Measurements from ENCODE around the gene ARIH2.

Gene ARIH2

DNA sequence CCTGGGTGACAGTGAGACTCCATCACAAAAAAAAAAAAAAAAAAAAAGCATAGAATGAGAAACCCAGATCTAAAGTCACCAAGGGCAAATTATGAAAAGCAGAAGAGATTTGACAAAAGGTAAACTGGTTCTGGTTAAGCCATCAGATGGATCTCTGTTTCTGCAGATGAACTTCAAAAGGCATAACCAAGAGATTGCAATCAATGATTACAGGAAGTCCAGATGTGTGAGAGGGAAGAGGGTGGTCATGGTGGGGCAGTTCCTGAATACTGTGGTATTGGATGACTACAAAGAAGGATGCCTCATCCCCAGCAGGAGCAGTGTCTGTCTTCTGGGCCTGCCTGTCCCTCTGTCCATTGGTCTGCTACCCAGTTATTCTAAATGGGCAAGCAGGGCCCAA, 75.2 kb downstream of the ARIH2 start:
- no peak overlapping the region for H3K4me2 ChIP-seq (ENCODE audit: low read depth, low read length, poor library complexity, severe bottlenecking)
- H3K27me3 ChIP-seq (ENCODE audit: low read length) = no peaks in the 10 kb centered on the region
- no peak overlapping the region for H3K27ac ChIP-seq (ENCODE audit: low read depth, low read length)
- no peak overlapping the region for H3K4me3 ChIP-seq (ENCODE audit: insufficient read depth, low read length, poor library complexity, severe bottlenecking)
- H2AFZ ChIP-seq (ENCODE audit: low read depth, low read length, severe bottlenecking) = no peak overlapping the region
- TF ChIP-seq EZH2phosphoT487 (conservative IDR thresholded peaks at IDR 0.05; ENCODE audit: low read length) = no peak
- TF ChIP-seq, protein P1, sequence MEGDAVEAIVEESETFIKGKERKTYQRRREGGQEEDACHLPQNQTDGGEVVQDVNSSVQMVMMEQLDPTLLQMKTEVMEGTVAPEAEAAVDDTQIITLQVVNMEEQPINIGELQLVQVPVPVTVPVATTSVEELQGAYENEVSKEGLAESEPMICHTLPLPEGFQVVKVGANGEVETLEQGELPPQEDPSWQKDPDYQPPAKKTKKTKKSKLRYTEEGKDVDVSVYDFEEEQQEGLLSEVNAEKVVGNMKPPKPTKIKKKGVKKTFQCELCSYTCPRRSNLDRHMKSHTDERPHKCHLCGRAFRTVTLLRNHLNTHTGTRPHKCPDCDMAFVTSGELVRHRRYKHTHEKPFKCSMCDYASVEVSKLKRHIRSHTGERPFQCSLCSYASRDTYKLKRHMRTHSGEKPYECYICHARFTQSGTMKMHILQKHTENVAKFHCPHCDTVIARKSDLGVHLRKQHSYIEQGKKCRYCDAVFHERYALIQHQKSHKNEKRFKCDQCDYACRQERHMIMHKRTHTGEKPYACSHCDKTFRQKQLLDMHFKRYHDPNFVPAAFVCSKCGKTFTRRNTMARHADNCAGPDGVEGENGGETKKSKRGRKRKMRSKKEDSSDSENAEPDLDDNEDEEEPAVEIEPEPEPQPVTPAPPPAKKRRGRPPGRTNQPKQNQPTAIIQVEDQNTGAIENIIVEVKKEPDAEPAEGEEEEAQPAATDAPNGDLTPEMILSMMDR (IDR thresholded peaks at IDR 0.05; ENCODE audit: insufficient read depth, low read length, poor library complexity, severe bottlenecking) = no peak
- no peaks in the 10 kb centered on the region for H3F3A ChIP-seq (ENCODE audit: insufficient read depth)
- no peaks in the 10 kb centered on the region for H3K36me3 ChIP-seq (ENCODE audit: low read length)
- H3K9ac ChIP-seq (ENCODE audit: low read length) = no peak overlapping the region
- H4K20me1 ChIP-seq (ENCODE audit: low read depth, low read length) = no peaks in the 10 kb centered on the region
- H3K9me3 ChIP-seq (ENCODE audit: insufficient read depth, low read length) = no peaks in the 10 kb centered on the region
- no peaks in the 10 kb centered on the region for H3K9me2 ChIP-seq (replicated peaks; ENCODE audit: insufficient read depth, low read length)
- H3K79me2 ChIP-seq (ENCODE audit: insufficient read depth, low read length) = peaks cover 20% of the 10 kb centered on the region

DNA sequence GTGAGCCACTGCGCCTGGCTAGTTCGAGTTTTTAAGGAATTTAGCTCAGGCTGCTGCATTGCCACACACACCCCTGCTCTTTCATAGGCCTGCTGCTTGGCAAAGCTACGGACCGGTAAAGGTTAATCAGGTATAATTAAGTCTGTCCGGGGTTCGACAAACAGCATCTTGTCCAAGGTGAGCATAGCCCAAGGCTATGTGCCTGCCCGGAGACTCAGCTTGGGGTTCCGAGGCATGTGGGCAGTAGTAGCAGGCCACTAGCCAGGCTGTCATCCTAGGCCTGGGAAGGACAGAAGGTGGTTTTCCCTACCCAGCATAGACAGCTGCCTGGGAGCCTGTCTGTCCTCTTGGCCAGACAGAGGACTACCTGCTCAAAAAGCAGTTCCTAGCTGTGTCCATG, 78.0 kb downstream of the ARIH2 start:
- no peak for TF ChIP-seq EZH2phosphoT487 (conservative IDR thresholded peaks at IDR 0.05; ENCODE audit: low read length)
- TF ChIP-seq, protein P1 (IDR thresholded peaks at IDR 0.05; ENCODE audit: insufficient read depth, low read length, poor library complexity, severe bottlenecking) = no peak
- H3F3A ChIP-seq (ENCODE audit: insufficient read depth) = no peaks in the 10 kb centered on the region
- no peaks in the 10 kb centered on the region for H3K36me3 ChIP-seq (ENCODE audit: low read length)
- H4K20me1 ChIP-seq (ENCODE audit: low read depth, low read length) = no peaks in the 10 kb centered on the region
- no peak overlapping the region for H3K9ac ChIP-seq (ENCODE audit: low read length)
- H3K4me2 ChIP-seq (ENCODE audit: low read depth, low read length, poor library complexity, severe bottlenecking) = no peak overlapping the region
- H2AFZ ChIP-seq (ENCODE audit: low read depth, low read length, severe bottlenecking) = no peak overlapping the region
- no peaks in the 10 kb centered on the region for H3K27me3 ChIP-seq (ENCODE audit: low read length)
- no peak overlapping the region for H3K27ac ChIP-seq (ENCODE audit: low read depth, low read length)
- H3K4me3 ChIP-seq (ENCODE audit: insufficient read depth, low read length, poor library complexity, severe bottlenecking) = no peak overlapping the region
- H3K79me2 ChIP-seq (ENCODE audit: insufficient read depth, low read length) = peaks cover 4% of the 10 kb centered on the region; the same call in 1 of the 2 replicates
- H3K9me2 ChIP-seq (replicated peaks; ENCODE audit: insufficient read depth, low read length) = no peaks in the 10 kb centered on the region
- H3K9me3 ChIP-seq (ENCODE audit: insufficient read depth, low read length) = no peaks in the 10 kb centered on the region

DNA sequence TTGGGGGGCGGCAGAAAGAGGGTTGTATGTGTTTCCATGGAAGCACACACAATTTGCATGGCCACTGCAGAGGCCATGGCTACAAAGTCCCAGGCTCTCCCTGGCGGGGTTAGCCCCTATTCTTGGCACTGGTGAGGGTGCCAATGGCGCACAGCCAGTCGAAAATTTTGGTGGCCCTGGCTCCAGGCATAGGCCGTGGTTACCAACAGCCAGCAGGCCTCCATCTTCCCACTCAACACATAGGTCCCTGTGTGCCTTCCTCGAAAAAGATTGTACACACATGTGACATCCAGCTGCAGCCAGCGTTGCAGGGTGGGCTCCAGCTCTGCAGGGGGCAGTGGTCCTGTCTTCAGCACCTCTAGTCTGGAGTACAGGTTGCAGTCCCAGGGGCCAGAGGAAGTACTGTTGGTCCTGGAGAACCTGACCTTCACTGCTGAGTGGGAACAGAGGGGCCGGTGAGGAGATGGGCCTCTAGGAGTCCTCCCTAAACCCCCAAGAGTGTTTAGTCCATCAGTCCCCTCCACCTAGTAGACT, 78.5 kb downstream of the ARIH2 start:
- Histone ChIP-seq H3K9ac (ENCODE audit: low read length) (no peak overlapping the region), H3K79me2 (ENCODE audit: insufficient read depth, low read length) (no peaks in the 10 kb centered on the region), H4K20me1 (ENCODE audit: low read depth, low read length) (no peaks in the 10 kb centered on the region), H2AFZ (ENCODE audit: low read depth, low read length, severe bottlenecking) (no peak overlapping the region), H3K27ac (ENCODE audit: low read depth, low read length) (no peak overlapping the region), H3K36me3 (ENCODE audit: low read length) (no peaks in the 10 kb centered on the region), H3K4me3 (ENCODE audit: insufficient read depth, low read length, poor library complexity, severe bottlenecking) (no peak overlapping the region), H3K27me3 (ENCODE audit: low read length) (no peaks in the 10 kb centered on the region), H3F3A (ENCODE audit: insufficient read depth) (no peaks in the 10 kb centered on the region), H3K4me2 (ENCODE audit: low read depth, low read length, poor library complexity, severe bottlenecking) (no peak overlapping the region), H3K9me3 (ENCODE audit: insufficient read depth, low read length) (no peaks in the 10 kb centered on the region), H3K9me2 (replicated peaks; ENCODE audit: insufficient read depth, low read length) (no peaks in the 10 kb centered on the region)
- TF ChIP-seq EZH2phosphoT487 (conservative IDR thresholded peaks at IDR 0.05; ENCODE audit: low read length) = no peak
- TF ChIP-seq, protein P1 (IDR thresholded peaks at IDR 0.05; ENCODE audit: insufficient read depth, low read length, poor library complexity, severe bottlenecking) = no peak
